ENCODE data around the gene TPR.

TPR gene

GRCh38 chr1:186271032-186271431 lies 104.0 kb downstream of the TPR start:
- no peaks in the 10 kb centered on the region for H3K4me1 ChIP-seq (ENCODE audit: control insufficient read depth in 2 of 2, insufficient read depth in 1 of 2, low read depth in 1 of 2, low read length in 2 of 2)
- no peak overlapping the region for H3K9ac ChIP-seq (ENCODE audit: low read depth, low read length, poor library complexity)
- no peak overlapping the region for H3K14ac ChIP-seq (ENCODE audit: low read length)
- peaks cover 0 to 2% of the 10 kb centered on the region in 2 donors for H3K9me3 ChIP-seq (replicated peaks in 1 of 2; ENCODE audit: control insufficient read depth in 2 of 2, insufficient read depth in 1 of 2, low read depth in 1 of 2, low read length in 2 of 2)
- no peaks in the 10 kb centered on the region for H3K79me1 ChIP-seq (ENCODE audit: low read depth, low read length)
- no peak for DNase-seq (ENCODE audit: low spot score)
- H3K27ac ChIP-seq (replicated peaks; ENCODE audit: low read length), result no peak overlapping the region
- no peak overlapping the region for H2BK15ac ChIP-seq (ENCODE audit: low read length)
- no peaks in the 10 kb centered on the region for H3K36me3 ChIP-seq (replicated peaks in 1 of 2; ENCODE audit: control insufficient read depth in 2 of 2, insufficient read depth in 2 of 2, low read length in 2 of 2)
- H2BK12ac ChIP-seq (ENCODE audit: low read length), result no peak overlapping the region
- no peak overlapping the region for H3K4me2 ChIP-seq (ENCODE audit: insufficient read depth, low read length, poor library complexity, severe bottlenecking)
- H2BK120ac ChIP-seq (ENCODE audit: low read depth, low read length), result no peak overlapping the region
- no peak overlapping the region for H3K4ac ChIP-seq (ENCODE audit: low read length)
- no peak overlapping the region for H2AFZ ChIP-seq (ENCODE audit: low read length)
- H3K27me3 ChIP-seq (ENCODE audit: control insufficient read depth in 3 of 3, insufficient read depth in 3 of 3, low read depth in 1 of 3, low read length in 3 of 3), result no peaks in the 10 kb centered on the region
- no peak overlapping the region for H2AK5ac ChIP-seq (ENCODE audit: low read depth, low read length)
- whole genome bisulfite sequencing, 2 donors (ENCODE audit: extremely low coverage in 2 of 2, insufficient read length in 2 of 2, insufficient replicate concordance in 1 of 2), result no CpG with 5 or more reads among the region's 6 CpGs
- H3K23ac ChIP-seq (ENCODE audit: low read depth, low read length, poor library complexity), result no peak overlapping the region
- H2BK5ac ChIP-seq (ENCODE audit: low read length), result no peak overlapping the region
- no peak overlapping the region for H3K18ac ChIP-seq (ENCODE audit: low read length)
- no peak overlapping the region for H4K91ac ChIP-seq (ENCODE audit: low read depth, low read length, poor library complexity)
- H3K4me3 ChIP-seq (ENCODE audit: low read length in 2 of 2), result no peak overlapping the region
- H4K8ac ChIP-seq (ENCODE audit: low read depth, low read length), result no peak overlapping the region

Measured in neuronal stem cell (in vitro differentiated cells).